ENCODE data around the gene ARHGAP24. TPM values are rescaled to one million over a fixed set of nuclear protein-coding genes. Genes with fewer than 3 reads are reported as not detected.

ARHGAP24 gene
- total and polyA plus RNA-seq, 4 donors: 1.8 to 15.2 (median 3.3) TPM

GRCh38 chr4:85873566-85873965 lies 398.6 kb downstream of the ARHGAP24 start:
- H3K4me1 ChIP-seq (ENCODE audit: control insufficient read depth in 4 of 4, insufficient read depth in 4 of 4, low read length in 3 of 4): no peaks in the 10 kb centered on the region
- H3K27ac ChIP-seq (ENCODE audit: low read depth in 1 of 2, low read length in 2 of 2): no peak overlapping the region
- no peaks in the 10 kb centered on the region for H3K27me3 ChIP-seq (ENCODE audit: control insufficient read depth in 4 of 4, insufficient read depth in 4 of 4, low read length in 3 of 4)
- H3K4me3 ChIP-seq (ENCODE audit: low read depth in 1 of 3, low read length in 3 of 3): no peak overlapping the region
- TF ChIP-seq YY1 (IDR thresholded peaks at IDR 0.05): no peak
- TF ChIP-seq JUND (IDR thresholded peaks at IDR 0.05): no peak
- TF ChIP-seq SP1 (IDR thresholded peaks at IDR 0.05): no peak
- no peak for TF ChIP-seq RAD21 (IDR thresholded peaks at IDR 0.05)
- no peak for TF ChIP-seq FOXA2 (IDR thresholded peaks at IDR 0.05)
- no peak for TF ChIP-seq RXRA (IDR thresholded peaks at IDR 0.05)
- no peak for TF ChIP-seq FOXA1 (IDR thresholded peaks at IDR 0.05)
- TF ChIP-seq ATF3 (IDR thresholded peaks at IDR 0.05): no peak
- no peak for TF ChIP-seq TAF1 (conservative IDR thresholded peaks at IDR 0.05)
- TF ChIP-seq EGR1 (IDR thresholded peaks at IDR 0.05; ENCODE audit: low read depth in 2 of 2): no peak
- no peak for TF ChIP-seq HNF4A (conservative IDR thresholded peaks at IDR 0.05)
- TF ChIP-seq ZBTB33 (IDR thresholded peaks at IDR 0.05): no peak
- no peak for TF ChIP-seq CTCF (IDR thresholded peaks at IDR 0.05; ENCODE audit: low read depth, low read length, missing input control)
- TF ChIP-seq MAX (IDR thresholded peaks at IDR 0.05): no peak
- TF ChIP-seq HNF4G (IDR thresholded peaks at IDR 0.05): no peak
- no peak for TF ChIP-seq GABPA (IDR thresholded peaks at IDR 0.05 in 1 of 2, conservative IDR thresholded peaks at IDR 0.05 in 1 of 2)
- TF ChIP-seq REST (IDR thresholded peaks at IDR 0.05): no peak
- no peak overlapping the region for H3K9ac ChIP-seq (ENCODE audit: low read depth in 1 of 2, low read length in 2 of 2)
- H3K36me3 ChIP-seq (ENCODE audit: control insufficient read depth in 4 of 4, insufficient read depth in 3 of 4, low read depth in 1 of 4, low read length in 3 of 4): no peaks in the 10 kb centered on the region
- no peak for DNase-seq (ENCODE audit: low spot score)
- H3K9me3 ChIP-seq (ENCODE audit: control insufficient read depth in 4 of 4, low read length in 3 of 4): no peaks in the 10 kb centered on the region
- 95% methylated on average over 1 of the region's 1 CpG for WGBS

GRCh38 chr4:85879518-85879917 lies 404.6 kb downstream of the ARHGAP24 start:
- no peak for TF ChIP-seq TAF1 (conservative IDR thresholded peaks at IDR 0.05)
- no peak for TF ChIP-seq RXRA (IDR thresholded peaks at IDR 0.05)
- TF ChIP-seq FOXA1 (IDR thresholded peaks at IDR 0.05): no peak
- no peak for TF ChIP-seq HNF4G (IDR thresholded peaks at IDR 0.05)
- no peak for TF ChIP-seq GABPA (IDR thresholded peaks at IDR 0.05 in 1 of 2, conservative IDR thresholded peaks at IDR 0.05 in 1 of 2)
- 97% methylated on average over 3 of the region's 3 CpGs for WGBS
- Histone ChIP-seq H3K27ac (ENCODE audit: low read depth in 1 of 2, low read length in 2 of 2) (no peak overlapping the region), H3K4me3 (ENCODE audit: low read depth in 1 of 3, low read length in 3 of 3) (no peak overlapping the region), H3K9ac (ENCODE audit: low read depth in 1 of 2, low read length in 2 of 2) (no peak overlapping the region), H3K9me3 (ENCODE audit: control insufficient read depth in 4 of 4, low read length in 3 of 4) (no peaks in the 10 kb centered on the region), H3K4me1 (ENCODE audit: control insufficient read depth in 4 of 4, insufficient read depth in 4 of 4, low read length in 3 of 4) (no peaks in the 10 kb centered on the region), H3K36me3 (ENCODE audit: control insufficient read depth in 4 of 4, insufficient read depth in 3 of 4, low read depth in 1 of 4, low read length in 3 of 4) (no peaks in the 10 kb centered on the region), H3K27me3 (ENCODE audit: control insufficient read depth in 4 of 4, insufficient read depth in 4 of 4, low read length in 3 of 4) (no peaks in the 10 kb centered on the region)
- no peak for DNase-seq (ENCODE audit: low spot score)

All from liver (tissue), 9 donors.